GM12878 (cell line): ENCODE results near the gene FXYD1. TPM values are rescaled to one million over a fixed set of nuclear protein-coding genes. Genes with fewer than 3 reads are reported as not detected.

Experiments
- ATAC-seq: fragments of 200-7000 bp; cut with Tn5 transposase; 3 replicates; pipeline ENCODE4 v1.9.1; 2020; ENCODE audit warnings: mild to moderate bottlenecking, moderate library complexity
- BruUV-seq: library from RNA; stranded (reverse); fragments of 400-500 nt; replicated peaks from 2 replicates; lab custom pipeline; 2021; lab: Mats Ljungman, UMichigan
- CTCF ChIA-PET: fragments of 300-600 bp; sonication (Branson Sonifier 250); formaldehyde crosslinking; extraction: SDS; loops from one replicate; lab custom pipeline; 2021; ENCODE audit warnings: inconsistent platforms; lab: Yijun Ruan, JAX
- POLR2A ChIA-PET: fragments of 350-600 bp; formaldehyde crosslinking; extraction: SDS; loops from one replicate; lab custom pipeline; 2021; ENCODE audit warnings: inconsistent platforms; lab: Charles Lee
- RAD21 ChIA-PET: fragments of 300-600 bp; sonication (Branson Sonifier 250); formaldehyde crosslinking; loops from one replicate; lab custom pipeline; 2023; ENCODE audit warnings: antibody characterized with exemption; ENCODE audit not compliant: unreplicated experiment; lab: Charles Lee
- SMC1A ChIA-PET: fragments of 300-600 bp; sonication (Branson Sonifier 250); formaldehyde crosslinking; loops from one replicate; lab custom pipeline; 2023; ENCODE audit not compliant: unreplicated experiment, uncharacterized antibody; lab: Charles Lee
- DNase-seq: peaks from one replicate; pipeline ENCODE4 v3.0.0-alpha.2; 2011; ENCODE audit warnings: low read depth, low spot score
- FAIRE-seq: peaks from 3 replicates; lab custom pipeline; 2011; peaks lifted over from hg19 to GRCh38; lab: Jason Lieb, UNC
- H2AFZ ChIP-seq: 2 replicates; pipeline ENCODE4 v1.6.0; 2011; ENCODE audit warnings: low read depth, low read length, control low read depth; ENCODE audit not compliant: control insufficient read depth
- H3K27ac ChIP-seq: 2 replicates; pipeline ENCODE4 v1.5.1; 2011; ENCODE audit warnings: control low read depth; ENCODE audit not compliant: control insufficient read depth, insufficient read depth
- H3K27me3 ChIP-seq, 2 experiments: replicated peaks in 1 of 2; 2 replicates each; pipeline versions ENCODE4 v1.6.0 to v1.6.1; 2011; ENCODE audit warnings: low read length in 1 of 2; ENCODE audit not compliant: control insufficient read depth in 2 of 2, insufficient read depth in 2 of 2
- H3K36me3 ChIP-seq, 2 experiments: 2 replicates each; pipeline ENCODE4 v1.5.1; 2011; ENCODE audit warnings: low read length in 1 of 2; ENCODE audit not compliant: control insufficient read depth in 2 of 2, insufficient read depth in 2 of 2
- H3K4me1 ChIP-seq: 2 replicates; pipeline ENCODE4 v1.6.1; 2011; ENCODE audit warnings: mild to moderate bottlenecking, low read length, moderate library complexity, mixed read lengths; ENCODE audit not compliant: control insufficient read depth, insufficient read depth
- H3K4me2 ChIP-seq: 2 replicates; pipeline ENCODE4 v1.6.0; 2011; ENCODE audit warnings: control low read depth; ENCODE audit not compliant: control insufficient read depth, insufficient read depth
- H3K4me3 ChIP-seq: fragments of 200-600 bp; sonication (generic); 2 replicates; pipeline ENCODE4 v1.5.1; 2016
- H3K79me2 ChIP-seq: 2 replicates; pipeline ENCODE4 v1.6.0; 2011; ENCODE audit warnings: low read length; ENCODE audit not compliant: control insufficient read depth, insufficient read depth
- H3K9ac ChIP-seq: 2 replicates; pipeline ENCODE4 v1.8.0; 2011; ENCODE audit warnings: low read length, control low read depth, mixed read lengths; ENCODE audit not compliant: control insufficient read depth, insufficient read depth
- H3K9me3 ChIP-seq: replicated peaks from 3 replicates; pipeline ENCODE4 v1.5.1; 2011; ENCODE audit warnings: mild to moderate bottlenecking, low read length; ENCODE audit not compliant: control insufficient read depth, insufficient read depth
- H4K20me1 ChIP-seq: 2 replicates; pipeline ENCODE4 v1.6.0; 2011; ENCODE audit not compliant: control insufficient read depth, insufficient read depth
- ATF7 ChIP-seq: fragments of 450-650 bp; IDR thresholded peaks from 2 replicates; pipeline ENCODE4 v1.6.1; 2016; ENCODE audit warnings: low read depth, mild to moderate bottlenecking
- CBX5 ChIP-seq: sonication (generic); IDR thresholded peaks from 2 replicates; pipeline ENCODE4 v1.6.1; 2016; ENCODE audit warnings: low read depth, moderate library complexity, mild to moderate bottlenecking, inconsistent platforms
- CHD1 ChIP-seq: IDR thresholded peaks from 2 replicates; pipeline ENCODE4 v1.6.1; 2012; ENCODE audit warnings: low read depth, low read length, improper control_type of control experiment
- CHD2 ChIP-seq: IDR thresholded peaks from 2 replicates; pipeline ENCODE4 v1.6.1; 2011; ENCODE audit warnings: low read depth, low read length, improper control_type of control experiment, borderline replicate concordance
- CREB1 ChIP-seq: IDR thresholded peaks from 2 replicates; pipeline ENCODE4 v1.6.1; 2012; ENCODE audit warnings: low read depth, mild to moderate bottlenecking, inconsistent platforms
- EED ChIP-seq: sonication (generic); IDR thresholded peaks from 2 replicates; pipeline ENCODE4 v1.6.1; 2016; ENCODE audit warnings: antibody characterized with exemption, low read depth
- KDM1A ChIP-seq: fragments of 200-600 bp; sonication (generic); IDR thresholded peaks from 2 replicates; pipeline ENCODE4 v1.6.1; 2016; ENCODE audit warnings: borderline replicate concordance
- POLR2AphosphoS2 ChIP-seq: IDR thresholded peaks from 2 replicates; pipeline ENCODE4 v1.6.1; 2011; ENCODE audit warnings: low read depth, mild to moderate bottlenecking, low read length, improper control_type of control experiment, moderate library complexity
- RAD51 ChIP-seq: fragments of 450-650 bp; IDR thresholded peaks from 2 replicates; pipeline ENCODE4 v1.6.1; 2016; ENCODE audit warnings: moderate library complexity, mild to moderate bottlenecking, inconsistent platforms
- RB1 ChIP-seq: fragments of 450-650 bp; formaldehyde crosslinking; IDR thresholded peaks from 2 replicates; pipeline ENCODE4 v1.6.1; 2017; ENCODE audit warnings: mild to moderate bottlenecking, borderline replicate concordance
- RCOR1 ChIP-seq: conservative IDR thresholded peaks from 2 replicates; pipeline ENCODE4 v1.6.1; 2012; ENCODE audit warnings: low read depth, low read length, improper control_type of control experiment
- SREBF2 ChIP-seq: IDR thresholded peaks from 2 replicates; pipeline ENCODE4 v1.6.1; 2012; ENCODE audit warnings: mild to moderate bottlenecking, low read length
- STAT1 ChIP-seq: fragments of 450-650 bp; conservative IDR thresholded peaks from 2 replicates; pipeline ENCODE4 v1.6.1; 2014; ENCODE audit warnings: antibody characterized with exemption, mild to moderate bottlenecking
- TCF7 ChIP-seq: IDR thresholded peaks from 2 replicates; pipeline ENCODE4 v1.6.1; 2014; ENCODE audit warnings: antibody characterized with exemption, borderline replicate concordance
- WGBS: methylation state at CpG from one replicate; pipeline ENCODE4 v1.1.6; 2016; ENCODE audit warnings: low lambda C conversion rate; ENCODE audit not compliant: insufficient replicate concordance, insufficient coverage; ENCODE audit errors: missing lambda C conversion rate; 5-methylcytosine and 5-hydroxymethylcytosine counted together
- in situ Hi-C: fragments of 300-500 bp; cut with MboI; formaldehyde crosslinking; loops from 9 replicates; pipeline ENCODE4 v1.14.3; 2018; ENCODE audit warnings: mixed read lengths
- intact Hi-C: fragments of 100-400 bp; cut with micrococcal nuclease; formaldehyde crosslinking; loops from one replicate; pipeline ENCODE4 v1.14.2; 2022; ENCODE audit not compliant: unreplicated experiment
- polyA plus RNA-seq, 11 experiments: library from polyadenylated mRNA; depleted of rRNA in 4 of 11; unstranded in 6 of 11; stranded (reverse) in 5 of 11; fragments of >200 nt; fragmentation: Nextera tagmentation in 4 of 11; fragmentation: Illumina TruSeq in 1 of 11; extraction: Ambion mirVana in 4 of 11; extraction: Trizol in 1 of 11; gene quantifications; 1 replicate in 1 of 11; 2 replicates in 10 of 11; pipeline versions ENCODE4 v1.2.1 to v1.2.3, GENCODE V29; 2011 to 2016; ENCODE audit warnings: inconsistent platforms in 2 of 11, missing spikeins in 2 of 11, low read depth in 1 of 11
- total RNA-seq, 4 experiments: library from RNA; depleted of rRNA in 3 of 4; stranded (reverse); fragments of >200 nt in 3 of 4; fragmentation: Illumina TruSeq in 1 of 4; extraction: Trizol in 1 of 4; gene quantifications; 2 replicates each; pipeline versions ENCODE4 v1.2.1 to v1.2.3, GENCODE V29; 2013 to 2021
- TF ChIP-seq, protein P1 (sequence below): fragments of 450-650 bp; IDR thresholded peaks from 2 replicates; pipeline ENCODE4 v1.6.1; 2016; ENCODE audit warnings: mild to moderate bottlenecking

Gene FXYD1
- total and polyA plus RNA-seq, 10 of the 15 experiments (the other 5 are each of a cell fraction or from before 2014, with no cell fraction given) = 0.34 to 1.2 (median 0.49) TPM; not detected in 4

DNA sequence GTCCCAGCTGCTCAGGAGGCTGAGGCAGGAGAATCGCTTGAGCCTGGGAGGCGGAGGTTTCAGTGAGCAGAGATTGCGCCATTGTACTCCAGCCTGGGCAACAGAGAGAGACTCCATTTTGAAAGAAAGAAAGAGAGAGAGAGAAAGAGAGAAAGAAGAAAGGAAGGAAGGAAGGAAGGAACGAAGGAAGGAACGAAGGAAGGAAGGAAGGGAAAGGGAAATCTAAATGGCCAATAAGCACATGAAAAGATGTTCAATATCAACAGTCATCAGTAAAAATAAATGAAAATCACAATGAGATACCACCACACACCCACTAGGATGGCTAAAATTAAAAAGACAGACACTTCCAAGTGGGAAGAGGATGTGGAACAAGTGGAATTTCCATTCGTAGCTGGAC is 35.6 kb downstream of the FXYD1 start:
- SMC1A ChIA-PET = no interaction called here

More for the DNA sequence above, 35.6 kb downstream of the FXYD1 start:
- no TSS peak for BruUV-seq
- no peaks in the 10 kb centered on the region for H3K79me2 ChIP-seq
- intact Hi-C loops (no loop called here), in situ Hi-C loops (no loop called here)
- H3K36me3 ChIP-seq = peaks cover 0 to 1% of the 10 kb centered on the region in 2 experiments; a peak in 2 of 4 replicates
- peaks cover 7% of the 10 kb centered on the region for H3K9me3 ChIP-seq
- 75% methylated on average over 4 of the region's 6 CpGs for WGBS
- no peaks in the 10 kb centered on the region for H3K4me1 ChIP-seq
- H2AFZ ChIP-seq = no peak overlapping the region
- POLR2A ChIA-PET = no interaction called here
- H3K9ac ChIP-seq = no peak overlapping the region
- no peaks in the 10 kb centered on the region for H4K20me1 ChIP-seq
- no peak overlapping the region for H3K27ac ChIP-seq
- no peak for ATAC-seq
- no peak overlapping the region for H3K4me2 ChIP-seq
- FAIRE-seq = no peak
- H3K4me3 ChIP-seq = no peak overlapping the region
- TF ChIP-seq, protein P1, sequence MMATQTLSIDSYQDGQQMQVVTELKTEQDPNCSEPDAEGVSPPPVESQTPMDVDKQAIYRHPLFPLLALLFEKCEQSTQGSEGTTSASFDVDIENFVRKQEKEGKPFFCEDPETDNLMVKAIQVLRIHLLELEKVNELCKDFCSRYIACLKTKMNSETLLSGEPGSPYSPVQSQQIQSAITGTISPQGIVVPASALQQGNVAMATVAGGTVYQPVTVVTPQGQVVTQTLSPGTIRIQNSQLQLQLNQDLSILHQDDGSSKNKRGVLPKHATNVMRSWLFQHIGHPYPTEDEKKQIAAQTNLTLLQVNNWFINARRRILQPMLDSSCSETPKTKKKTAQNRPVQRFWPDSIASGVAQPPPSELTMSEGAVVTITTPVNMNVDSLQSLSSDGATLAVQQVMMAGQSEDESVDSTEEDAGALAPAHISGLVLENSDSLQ = no peak
- TF ChIP-seq CBX5 (no peak), KDM1A (no peak), SREBF2 (no peak), RAD51 (no peak), ATF7 (no peak), RB1 (no peak), CHD1 (no peak), STAT1 (no peak), CREB1 (no peak), POLR2AphosphoS2 (no peak), TCF7 (no peak), RCOR1 (no peak), CHD2 (no peak), EED (no peak)
- TF ChIP-seq, all 136 proteins: peak for 0
- ChIA-PET CTCF (no interaction called here), RAD21 (no interaction called here)
- H3K27me3 ChIP-seq = no peaks in the 10 kb centered on the region
- no peak for DNase-seq
